ENCODE results near the gene RNF130. TPM values are rescaled to one million over a fixed set of nuclear protein-coding genes. Genes with fewer than 3 reads are reported as not detected.

RNF130 gene
- total RNA-seq, 1 donor from 2014 or later = 52.1 TPM

- peaks cover 4% of the 10 kb centered on the region for H3K9me3 Mint-ChIP-seq
- H3K27ac Mint-ChIP-seq = no peak overlapping the region
- H3K36me3 Mint-ChIP-seq = peaks cover 26% of the 10 kb centered on the region
- H3K27me3 Mint-ChIP-seq = no peaks in the 10 kb centered on the region
- no peak for DNase-seq (ENCODE audit: extremely low spot score, unreplicated experiment)
- TF ChIP-seq CTCF (conservative IDR thresholded peaks at IDR 0.05) = no peak
- H3K4me1 Mint-ChIP-seq (ENCODE audit: unreplicated experiment) = peaks cover 39% of the 10 kb centered on the region
- H3K4me3 Mint-ChIP-seq = no peak overlapping the region
Observed at GRCh38 chr5:180045889-180046499, 25.6 kb downstream of the RNF130 start.

GRCh38 chr5:180043377-180043776 is 28.2 kb downstream of the RNF130 start:
- H3K27ac Mint-ChIP-seq = no peak overlapping the region
- peaks cover 17% of the 10 kb centered on the region for H3K4me1 Mint-ChIP-seq (ENCODE audit: unreplicated experiment)
- H3K36me3 Mint-ChIP-seq = peaks cover 36% of the 10 kb centered on the region
- H3K27me3 Mint-ChIP-seq = no peaks in the 10 kb centered on the region
- no peak for DNase-seq (ENCODE audit: extremely low spot score, unreplicated experiment)
- no peak overlapping the region for H3K4me3 Mint-ChIP-seq
- H3K9me3 Mint-ChIP-seq = peaks cover 4% of the 10 kb centered on the region
- TF ChIP-seq CTCF (conservative IDR thresholded peaks at IDR 0.05) = no peak

- TF ChIP-seq CTCF (conservative IDR thresholded peaks at IDR 0.05) = no peak
- Mint-ChIP-seq H3K4me1 (ENCODE audit: unreplicated experiment) (peaks cover 11% of the 10 kb centered on the region), H3K4me3 (no peak overlapping the region), H3K36me3 (peaks cover 42% of the 10 kb centered on the region), H3K27ac (no peak overlapping the region), H3K27me3 (no peaks in the 10 kb centered on the region), H3K9me3 (peaks cover 2% of the 10 kb centered on the region)
- DNase-seq (ENCODE audit: extremely low spot score, unreplicated experiment) = no peak
Observed at GRCh38 chr5:180041301-180042274, 30.0 kb downstream of the RNF130 start.

GRCh38 chr5:180040287-180041214 is 31.0 kb downstream of the RNF130 start:
- peaks cover 11% of the 10 kb centered on the region for H3K4me1 Mint-ChIP-seq (ENCODE audit: unreplicated experiment)
- no peak overlapping the region for H3K27ac Mint-ChIP-seq
- H3K36me3 Mint-ChIP-seq = peaks cover 47% of the 10 kb centered on the region
- TF ChIP-seq CTCF (conservative IDR thresholded peaks at IDR 0.05) = no peak
- H3K4me3 Mint-ChIP-seq = no peak overlapping the region
- peaks cover 2% of the 10 kb centered on the region for H3K9me3 Mint-ChIP-seq
- H3K27me3 Mint-ChIP-seq = no peaks in the 10 kb centered on the region
- no peak for DNase-seq (ENCODE audit: extremely low spot score, unreplicated experiment)

- Mint-ChIP-seq H3K9me3 (peaks cover 23% of the 10 kb centered on the region), H3K36me3 (peaks cover 69% of the 10 kb centered on the region), H3K4me1 (ENCODE audit: unreplicated experiment) (no peaks in the 10 kb centered on the region), H3K27ac (no peak overlapping the region), H3K4me3 (no peak overlapping the region), H3K27me3 (no peaks in the 10 kb centered on the region)
- DNase-seq (ENCODE audit: extremely low spot score, unreplicated experiment) = no peak
- TF ChIP-seq CTCF (conservative IDR thresholded peaks at IDR 0.05) = no peak
Observed at GRCh38 chr5:180035206-180035931, 36.2 kb downstream of the RNF130 start.
